Sigmoid colon (tissue), 4 donors: ENCODE data around the gene DAB2.

Experiments used
- CTCF ChIP-seq, 4 experiments: fragments of 450-650 bp in 3 of 4; fragments of 200-600 bp in 1 of 4; IDR thresholded peaks; one replicate each; pipeline ENCODE4 v1.5.1; 2016 to 2019; ENCODE audit warnings: antibody characterized with exemption in 4 of 4, mild to moderate bottlenecking in 3 of 4, moderate library complexity in 2 of 4
- EP300 ChIP-seq, 4 donors: sonication (generic); formaldehyde crosslinking; IDR thresholded peaks; one replicate each; pipeline ENCODE4 v1.6.1; 2017; ENCODE audit warnings: antibody characterized with exemption in 4 of 4
- POLR2A ChIP-seq, 2 donors: fragments of 450-650 bp; IDR thresholded peaks; one replicate each; pipeline ENCODE4 v1.6.1; 2016; ENCODE audit warnings: antibody characterized with exemption in 2 of 2, mild to moderate bottlenecking in 2 of 2, moderate library complexity in 2 of 2

- TF ChIP-seq EP300 (IDR thresholded peaks at IDR 0.05): no peak
- no peak for TF ChIP-seq CTCF (IDR thresholded peaks at IDR 0.05)
- TF ChIP-seq POLR2A (IDR thresholded peaks at IDR 0.05): no peak
Measured at GRCh38 chr5:39453606-39454005, 28.8 kb upstream of the DAB2 start.
